Ishikawa (cell line): ENCODE data around the gene MTG2.

Experiments used
- CEBPB ChIP-seq: IDR thresholded peaks from 2 replicates; pipeline ENCODE4 v1.6.1; 2012
- CREB1 ChIP-seq: IDR thresholded peaks from 2 replicates; pipeline ENCODE4 v1.6.1; 2012; ENCODE audit warnings: low read depth
- EGR1 ChIP-seq: IDR thresholded peaks from 2 replicates; pipeline ENCODE4 v1.6.1; 2012
- EP300 ChIP-seq: IDR thresholded peaks from 2 replicates; pipeline ENCODE4 v1.6.1; 2012; ENCODE audit warnings: borderline replicate concordance
- MAX ChIP-seq: IDR thresholded peaks from 2 replicates; pipeline ENCODE4 v1.6.1; 2012
- NFIC ChIP-seq: IDR thresholded peaks from 2 replicates; pipeline ENCODE4 v1.6.1; 2012
- USF1 ChIP-seq: IDR thresholded peaks from 2 replicates; pipeline ENCODE4 v1.6.1; 2012
- YY1 ChIP-seq: IDR thresholded peaks from 2 replicates; pipeline ENCODE4 v1.6.1; 2012; ENCODE audit warnings: low read depth
- ZBTB7A ChIP-seq: IDR thresholded peaks from 2 replicates; pipeline ENCODE4 v1.6.1; 2012; ENCODE audit warnings: low read depth

DNA sequence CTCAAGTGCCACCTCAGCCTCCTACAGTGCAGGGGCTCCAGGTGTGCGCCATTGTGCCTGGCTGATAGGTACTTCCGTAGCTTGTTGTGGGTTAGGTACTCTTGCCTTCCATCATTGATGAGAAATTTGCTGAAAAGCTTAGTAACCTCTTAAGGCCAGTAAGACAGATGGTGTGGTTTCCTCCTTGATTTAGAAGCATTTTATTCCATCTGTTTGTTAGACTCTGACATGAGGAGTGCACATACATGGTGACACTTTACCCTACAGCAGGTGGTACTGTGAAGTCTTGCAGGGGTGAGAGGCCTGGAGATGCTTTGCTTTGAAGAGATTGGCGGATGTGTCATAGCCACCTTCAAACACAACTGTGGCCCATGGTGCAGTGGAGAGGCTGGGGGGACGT is 14.8 kb upstream of the MTG2 start:
- TF ChIP-seq CREB1 = no peak
- no peak for TF ChIP-seq YY1
- no peak for TF ChIP-seq EP300
- TF ChIP-seq MAX = no peak
- TF ChIP-seq USF1 = no peak
- TF ChIP-seq ZBTB7A = no peak
- TF ChIP-seq CEBPB = no peak
- TF ChIP-seq EGR1 = no peak
- TF ChIP-seq NFIC = no peak
